Pulmonary artery endothelial cell (primary cell): ENCODE measurements around the gene ZFYVE21. TPM values are rescaled to one million over a fixed set of nuclear protein-coding genes. Genes with fewer than 3 reads are reported as not detected.
"Not testable (repeated sequence)": the region's sequence is repeated elsewhere in the genome, so short reads cannot be mapped to it uniquely, and the experiment has no call there.

Experiments used
- DNase-seq: peaks from one replicate; pipeline ENCODE4 v3.0.0-alpha.2; 2011; ENCODE audit warnings: low read depth, low spot score
- total RNA-seq: library from RNA; depleted of rRNA; stranded (reverse); fragments of >200 nt; gene quantifications from 2 replicates; pipeline ENCODE4 v1.2.3, GENCODE V29; 2014

Gene ZFYVE21
- total RNA-seq, 1 donor from 2014 or later, result 65.8 TPM

- no peak for DNase-seq
Observed at GRCh38 chr14:103763730-103764488, 48.3 kb downstream of the ZFYVE21 start.

- peak; percentile 61 for DNase-seq
Observed at GRCh38 chr14:103765526-103765925, 49.9 kb downstream of the ZFYVE21 start.

- DNase-seq, result no peak
Observed at GRCh38 chr14:103767336-103767894, 51.8 kb downstream of the ZFYVE21 start.

GRCh38 chr14:103770500-103770899, 54.9 kb downstream of the ZFYVE21 start:
- no peak for DNase-seq

GRCh38 chr14:103770902-103771301, 55.3 kb downstream of the ZFYVE21 start:
- no peak for DNase-seq

- no peak for DNase-seq
Observed at GRCh38 chr14:103772078-103772712, 56.6 kb downstream of the ZFYVE21 start.

- DNase-seq, result no peak
Observed at GRCh38 chr14:103773521-103773920, 57.9 kb downstream of the ZFYVE21 start.

- DNase-seq, result no peak
Observed at GRCh38 chr14:103775506-103775905, 59.9 kb downstream of the ZFYVE21 start.

GRCh38 chr14:103776319-103776718, 60.7 kb downstream of the ZFYVE21 start:
- not testable (repeated sequence) for DNase-seq

- no peak for DNase-seq
Observed at GRCh38 chr14:103782376-103782775, 66.8 kb downstream of the ZFYVE21 start.

Other genes starting within 250 kb of the ZFYVE21 start
- gene CKB, start 193.0 kb upstream of the ZFYVE21 start, total RNA-seq, result 3.4 and 3.9 TPM in 2 replicates
- gene TRMT61A, start 186.6 kb upstream of the ZFYVE21 start, total RNA-seq, result 7.9 and 9.7 TPM in 2 replicates
- gene BAG5, start 153.2 kb upstream of the ZFYVE21 start, total RNA-seq, result 33.8 and 38.4 TPM in 2 replicates
- gene COA8, start 152.8 kb upstream of the ZFYVE21 start, total RNA-seq, result 19.3 and 29.5 TPM in 2 replicates
- 170 and 258 TPM in 2 replicates for gene KLC1, start 86.6 kb upstream of the ZFYVE21 start, total RNA-seq
- gene XRCC3, start 359 bp upstream of the ZFYVE21 start, total RNA-seq, result 17.4 and 36.9 TPM in 2 replicates
- gene PPP1R13B, start 131.8 kb downstream of the ZFYVE21 start, total RNA-seq, result 7.5 and 8.9 TPM in 2 replicates
- gene TDRD9, start 212.6 kb downstream of the ZFYVE21 start, total RNA-seq, result 0.92 TPM in 2 replicates
- gene RD3L, start 226.7 kb downstream of the ZFYVE21 start, total RNA-seq, result not detected in 2 replicates